Right renal cortex interstitium (tissue), 3 donors: ENCODE results near the gene SPPL2C. TPM values are rescaled to one million over a fixed set of nuclear protein-coding genes. Genes with fewer than 3 reads are reported as not detected.
A peak's percentile ranks its signal among the peaks of the same experiment; 100 is the strongest.
"Not testable (repeated sequence)": the region's sequence is repeated elsewhere in the genome, so short reads cannot be mapped to it uniquely, and the experiment has no call there.

Source experiments
- DNase-seq, 3 donors: peaks; one replicate each; pipeline ENCODE4 v3.0.0-alpha.2; 2013; ENCODE audit warnings: low read depth in 3 of 3, low spot score in 2 of 3
- polyA plus RNA-seq, 3 donors: library from polyadenylated mRNA; unstranded; fragments of 120-200 nt; gene quantifications; one replicate each; pipeline ENCODE4 v1.2.1, GENCODE V29; 2013; ENCODE audit not compliant: insufficient read length in 3 of 3

SPPL2C gene
- polyA plus RNA-seq, 3 donors = not detected

- DNase-seq = no peak
These were observed 4.9 kb downstream of the SPPL2C start for GRCh38 chr17:45849536-45849990.

GRCh38 chr17:45850011-45850410 is 5.3 kb downstream of the SPPL2C start:
- DNase-seq = no peak

- DNase-seq = no peak
These were observed 5.8 kb downstream of the SPPL2C start for GRCh38 chr17:45850468-45850867.

GRCh38 chr17:45851022-45851421 is 6.3 kb downstream of the SPPL2C start:
- DNase-seq = no peak

GRCh38 chr17:45851464-45851863 is 6.8 kb downstream of the SPPL2C start:
- no peak for DNase-seq

GRCh38 chr17:45851873-45852272 is 7.2 kb downstream of the SPPL2C start:
- no peak for DNase-seq

GRCh38 chr17:45852535-45853297 is 8.0 kb downstream of the SPPL2C start:
- DNase-seq = peak in 2 of 3 donors; percentile 35 to 41

- DNase-seq = no peak
These were observed 9.5 kb downstream of the SPPL2C start for GRCh38 chr17:45854209-45854608.

GRCh38 chr17:45855691-45856336 is 11.1 kb downstream of the SPPL2C start:
- no peak for DNase-seq

GRCh38 chr17:45857977-45858708 is 13.5 kb downstream of the SPPL2C start:
- DNase-seq = peak; percentile 60 to 68 (median 66)

GRCh38 chr17:45861165-45861564 is 16.5 kb downstream of the SPPL2C start:
- no peak for DNase-seq

GRCh38 chr17:45862127-45862526 is 17.4 kb downstream of the SPPL2C start:
- not testable (repeated sequence) for DNase-seq

GRCh38 chr17:45863857-45864654 is 19.4 kb downstream of the SPPL2C start:
- DNase-seq = no peak

- no peak for DNase-seq
These were observed 22.5 kb downstream of the SPPL2C start for GRCh38 chr17:45867171-45867570.

- no peak for DNase-seq
These were observed 23.0 kb downstream of the SPPL2C start for GRCh38 chr17:45867702-45868101.

GRCh38 chr17:45868276-45868675 is 23.6 kb downstream of the SPPL2C start:
- no peak for DNase-seq

GRCh38 chr17:45869676-45870341 is 25.1 kb downstream of the SPPL2C start:
- no peak for DNase-seq

- no peak for DNase-seq
These were observed 25.8 kb downstream of the SPPL2C start for GRCh38 chr17:45870342-45870974.

- no peak for DNase-seq
These were observed 27.0 kb downstream of the SPPL2C start for GRCh38 chr17:45871718-45872117.

- no peak for DNase-seq
These were observed 29.0 kb downstream of the SPPL2C start for GRCh38 chr17:45873728-45874127.
